Activated T-helper 17 cell treated with anti-CD3 and anti-CD28 coated beads, Interleukin-2, amount 50 U/mL, for 72 hours (primary cell): ENCODE data around the gene FOXC1. TPM values are rescaled to one million over a fixed set of nuclear protein-coding genes. Genes with fewer than 3 reads are reported as not detected.

Experiments used
- ATAC-seq: fragments of 150-1000 bp; cut with Tn5 transposase; replicated peaks from 2 replicates; pipeline ENCODE4 v1.10.0; 2021; ENCODE audit warnings: mild to moderate bottlenecking, moderate library complexity
- H3K27ac Mint-ChIP-seq: one replicate; pipeline ENCODE4 v1.8.0; 2022; ENCODE audit warnings: mixed read lengths
- H3K27me3 Mint-ChIP-seq: one replicate; pipeline ENCODE4 v1.8.0; 2022; ENCODE audit warnings: mixed read lengths
- H3K36me3 Mint-ChIP-seq: one replicate; pipeline ENCODE4 v1.8.0; 2022; ENCODE audit warnings: low read depth, mild to moderate bottlenecking, mixed read lengths
- H3K4me1 Mint-ChIP-seq: one replicate; pipeline ENCODE4 v1.8.0; 2022; ENCODE audit warnings: mixed read lengths
- H3K4me3 Mint-ChIP-seq: one replicate; pipeline ENCODE4 v1.8.0; 2022; ENCODE audit warnings: mild to moderate bottlenecking, mixed read lengths
- H3K9me3 Mint-ChIP-seq: one replicate; pipeline ENCODE4 v1.8.0; 2022; ENCODE audit warnings: mixed read lengths
- total RNA-seq, 2 donors: library from RNA; stranded (reverse); gene quantifications; one replicate each; pipeline ENCODE4 v1.2.3, GENCODE V29; 2022

FOXC1 gene
- total RNA-seq, 2 donors from 2014 or later = not detected

GRCh38 chr6:1577896-1578745 is 31.6 kb upstream of the FOXC1 start:
- no peaks in the 10 kb centered on the region for H3K36me3 Mint-ChIP-seq
- H3K9me3 Mint-ChIP-seq = no peaks in the 10 kb centered on the region
- no peak overlapping the region for H3K27ac Mint-ChIP-seq
- H3K4me1 Mint-ChIP-seq = no peaks in the 10 kb centered on the region
- no peak overlapping the region for H3K4me3 Mint-ChIP-seq
- no peak for ATAC-seq
- H3K27me3 Mint-ChIP-seq = peaks cover 11% of the 10 kb centered on the region

GRCh38 chr6:1579096-1579495 is 30.6 kb upstream of the FOXC1 start:
- H3K27ac Mint-ChIP-seq = no peak overlapping the region
- no peaks in the 10 kb centered on the region for H3K9me3 Mint-ChIP-seq
- H3K36me3 Mint-ChIP-seq = no peaks in the 10 kb centered on the region
- ATAC-seq = no peak
- H3K4me1 Mint-ChIP-seq = no peaks in the 10 kb centered on the region
- H3K4me3 Mint-ChIP-seq = no peak overlapping the region
- H3K27me3 Mint-ChIP-seq = peaks cover 11% of the 10 kb centered on the region

- Mint-ChIP-seq H3K27me3 (peaks cover 11% of the 10 kb centered on the region), H3K4me3 (no peak overlapping the region), H3K27ac (no peak overlapping the region), H3K9me3 (no peaks in the 10 kb centered on the region), H3K4me1 (no peaks in the 10 kb centered on the region), H3K36me3 (no peaks in the 10 kb centered on the region)
- no peak for ATAC-seq
Measured at GRCh38 chr6:1580109-1580508, 29.6 kb upstream of the FOXC1 start.

- ATAC-seq = no peak
- H3K4me3 Mint-ChIP-seq = no peak overlapping the region
- no peaks in the 10 kb centered on the region for H3K4me1 Mint-ChIP-seq
- H3K36me3 Mint-ChIP-seq = no peaks in the 10 kb centered on the region
- H3K27ac Mint-ChIP-seq = no peak overlapping the region
- H3K9me3 Mint-ChIP-seq = no peaks in the 10 kb centered on the region
- H3K27me3 Mint-ChIP-seq = peaks cover 11% of the 10 kb centered on the region
Measured at GRCh38 chr6:1580585-1580984, 29.1 kb upstream of the FOXC1 start.

GRCh38 chr6:1581120-1581991 is 28.4 kb upstream of the FOXC1 start:
- Mint-ChIP-seq H3K36me3 (no peaks in the 10 kb centered on the region), H3K9me3 (no peaks in the 10 kb centered on the region), H3K27me3 (peaks cover 11% of the 10 kb centered on the region), H3K4me3 (no peak overlapping the region), H3K27ac (no peak overlapping the region), H3K4me1 (no peaks in the 10 kb centered on the region)
- no peak for ATAC-seq

- Mint-ChIP-seq H3K27ac (no peak overlapping the region), H3K4me1 (no peaks in the 10 kb centered on the region), H3K36me3 (no peaks in the 10 kb centered on the region)
Measured at GRCh38 chr6:1584146-1584545, 25.6 kb upstream of the FOXC1 start.

GRCh38 chr6:1584996-1585668 is 24.6 kb upstream of the FOXC1 start:
- Mint-ChIP-seq H3K27ac (no peak overlapping the region), H3K4me1 (no peaks in the 10 kb centered on the region), H3K27me3 (peaks cover 21% of the 10 kb centered on the region), H3K36me3 (no peaks in the 10 kb centered on the region), H3K4me3 (no peak overlapping the region), H3K9me3 (no peaks in the 10 kb centered on the region)
- no peak for ATAC-seq

More at GRCh38 chr6:1584146-1584545, 25.6 kb upstream of the FOXC1 start:
- Mint-ChIP-seq H3K27me3 (peaks cover 15% of the 10 kb centered on the region), H3K4me3 (no peak overlapping the region), H3K9me3 (no peaks in the 10 kb centered on the region)
- ATAC-seq = no peak

GRCh38 chr6:1585669-1586049 is 24.1 kb upstream of the FOXC1 start:
- Mint-ChIP-seq H3K9me3 (no peaks in the 10 kb centered on the region), H3K4me3 (no peak overlapping the region), H3K27ac (no peak overlapping the region), H3K27me3 (peaks cover 21% of the 10 kb centered on the region), H3K4me1 (no peaks in the 10 kb centered on the region), H3K36me3 (no peaks in the 10 kb centered on the region)
- ATAC-seq = no peak

- no peaks in the 10 kb centered on the region for H3K9me3 Mint-ChIP-seq
- no peaks in the 10 kb centered on the region for H3K36me3 Mint-ChIP-seq
- H3K27me3 Mint-ChIP-seq = peaks cover 21% of the 10 kb centered on the region
- no peak for ATAC-seq
- H3K4me3 Mint-ChIP-seq = no peak overlapping the region
- H3K4me1 Mint-ChIP-seq = no peaks in the 10 kb centered on the region
- no peak overlapping the region for H3K27ac Mint-ChIP-seq
Measured at GRCh38 chr6:1586256-1586655, 23.5 kb upstream of the FOXC1 start.

- no peaks in the 10 kb centered on the region for H3K9me3 Mint-ChIP-seq
- H3K4me3 Mint-ChIP-seq = no peak overlapping the region
- peaks cover 18% of the 10 kb centered on the region for H3K27me3 Mint-ChIP-seq
- H3K4me1 Mint-ChIP-seq = no peaks in the 10 kb centered on the region
- H3K36me3 Mint-ChIP-seq = no peaks in the 10 kb centered on the region
- no peak overlapping the region for H3K27ac Mint-ChIP-seq
- no peak for ATAC-seq
Measured at GRCh38 chr6:1586861-1587450, 22.8 kb upstream of the FOXC1 start.

GRCh38 chr6:1587546-1587945 is 22.2 kb upstream of the FOXC1 start:
- Mint-ChIP-seq H3K27me3 (peaks cover 22% of the 10 kb centered on the region), H3K9me3 (no peaks in the 10 kb centered on the region), H3K4me1 (no peaks in the 10 kb centered on the region), H3K4me3 (no peak overlapping the region), H3K36me3 (no peaks in the 10 kb centered on the region), H3K27ac (no peak overlapping the region)
- ATAC-seq = no peak

GRCh38 chr6:1587977-1588376 is 21.7 kb upstream of the FOXC1 start:
- ATAC-seq = no peak
- no peaks in the 10 kb centered on the region for H3K9me3 Mint-ChIP-seq
- H3K27ac Mint-ChIP-seq = no peak overlapping the region
- H3K27me3 Mint-ChIP-seq = peaks cover 22% of the 10 kb centered on the region
- H3K4me3 Mint-ChIP-seq = no peak overlapping the region
- H3K36me3 Mint-ChIP-seq = no peaks in the 10 kb centered on the region
- no peaks in the 10 kb centered on the region for H3K4me1 Mint-ChIP-seq

- Mint-ChIP-seq H3K27ac (no peak overlapping the region), H3K4me1 (no peaks in the 10 kb centered on the region), H3K9me3 (no peaks in the 10 kb centered on the region), H3K27me3 (peaks cover 24% of the 10 kb centered on the region), H3K36me3 (no peaks in the 10 kb centered on the region), H3K4me3 (no peak overlapping the region)
- no peak for ATAC-seq
Measured at GRCh38 chr6:1589208-1589607, 20.5 kb upstream of the FOXC1 start.

GRCh38 chr6:1590580-1590979 is 19.1 kb upstream of the FOXC1 start:
- no peaks in the 10 kb centered on the region for H3K36me3 Mint-ChIP-seq
- no peak overlapping the region for H3K4me3 Mint-ChIP-seq
- H3K4me1 Mint-ChIP-seq = no peaks in the 10 kb centered on the region
- no peak for ATAC-seq
- H3K9me3 Mint-ChIP-seq = no peaks in the 10 kb centered on the region
- H3K27ac Mint-ChIP-seq = no peak overlapping the region
- H3K27me3 Mint-ChIP-seq = peaks cover 29% of the 10 kb centered on the region
